Thyroid gland (tissue), 4 donors: ENCODE results near the gene LCN6.

Experiments used
- CTCF ChIP-seq, 6 experiments: fragments of 200-600 bp in 3 of 6; fragments of 450-650 bp in 3 of 6; sonication (generic) in 3 of 6; IDR thresholded peaks; one replicate each; pipeline ENCODE4 v1.5.1; 2016 to 2019; ENCODE audit warnings: antibody characterized with exemption in 6 of 6, mild to moderate bottlenecking in 2 of 6, inconsistent platforms in 1 of 6, moderate library complexity in 1 of 6
- POLR2A ChIP-seq, 2 donors: fragments of 450-650 bp; IDR thresholded peaks; one replicate each; pipeline ENCODE4 v1.6.1; 2017; ENCODE audit warnings: antibody characterized with exemption in 2 of 2, mild to moderate bottlenecking in 2 of 2, moderate library complexity in 1 of 2

- TF ChIP-seq POLR2A (IDR thresholded peaks at IDR 0.05) = no peak
- TF ChIP-seq CTCF (IDR thresholded peaks at IDR 0.05) = no peak
These were observed 614 bp upstream of the LCN6 start for GRCh38 chr9:136748666-136749611.
